T-cell (primary cell): ENCODE results near the gene ROBO2. TPM values are rescaled to one million over a fixed set of nuclear protein-coding genes. Genes with fewer than 3 reads are reported as not detected.

Experiments used
- ATAC-seq, 4 experiments: fragments of 200-7000 bp in 3 of 4; fragments of 150-1000 bp in 1 of 4; cut with Tn5 transposase; replicated peaks in 1 of 4; 1 replicate in 3 of 4; 2 replicates in 1 of 4; pipeline ENCODE4 v1.10.0; 2021; ENCODE audit warnings: moderate library complexity in 3 of 4, mild to moderate bottlenecking in 2 of 4, moderate number of reproducible peaks in 1 of 4
- CTCF ChIA-PET, 2 donors: fragments of 300-600 bp; sonication (Branson Sonifier 250); formaldehyde crosslinking; loops; one replicate each; lab custom pipeline; 2022; ENCODE audit warnings: antibody characterized with exemption in 2 of 2; lab: Charles Lee
- POLR2A ChIA-PET, 2 donors: fragments of 300-600 bp; sonication (Branson Sonifier 250); formaldehyde crosslinking; loops; one replicate each; lab custom pipeline; 2022; ENCODE audit warnings: antibody characterized with exemption in 2 of 2; lab: Charles Lee
- DNase-seq, 35 experiments: peaks; one replicate each; pipeline versions ENCODE4 v3.0.0 to v3.0.0-alpha.2; 2013 to 2023
- H3K27ac ChIP-seq: one replicate; pipeline ENCODE4 v1.5.1; 2013; ENCODE audit warnings: low read length
- H3K27me3 ChIP-seq, 2 experiments: replicated peaks in 1 of 2; 1 replicate in 1 of 2; 2 replicates in 1 of 2; pipeline versions ENCODE4 v1.6.1 to v1.7.0; 2013; ENCODE audit warnings: low read length in 1 of 2, mixed read lengths in 1 of 2; ENCODE audit not compliant: control insufficient read depth in 2 of 2, insufficient read depth in 2 of 2; ENCODE audit errors: extremely low read depth in 1 of 2
- H3K36me3 ChIP-seq, 2 donors: 1 replicate in 1 of 2; 2 replicates in 1 of 2; pipeline versions ENCODE4 v1.6.1 to v1.7.0; 2013; ENCODE audit warnings: low read length in 1 of 2; ENCODE audit not compliant: control insufficient read depth in 2 of 2, insufficient read depth in 1 of 2; ENCODE audit errors: extremely low read depth in 1 of 2
- H3K4me1 ChIP-seq, 2 experiments: 1 replicate in 1 of 2; 2 replicates in 1 of 2; pipeline versions ENCODE4 v1.6.1 to v1.7.0; 2013; ENCODE audit warnings: low read length in 2 of 2, mixed read lengths in 1 of 2; ENCODE audit not compliant: insufficient read depth in 2 of 2, control insufficient read depth in 1 of 2; ENCODE audit errors: extremely low read depth in 1 of 2
- H3K4me3 ChIP-seq, 2 donors: 1 replicate in 1 of 2; 2 replicates in 1 of 2; pipeline versions ENCODE4 v1.5.1 to v1.7.0; 2013; ENCODE audit warnings: mild to moderate bottlenecking in 2 of 2, low read length in 1 of 2, moderate library complexity in 1 of 2; ENCODE audit not compliant: control insufficient read depth in 1 of 2; ENCODE audit errors: extremely low read depth in 1 of 2
- H3K9me3 ChIP-seq: 2 replicates; pipeline ENCODE4 v1.7.0; 2013
- H3K27ac Mint-ChIP-seq, 2 donors: one replicate each; pipeline ENCODE4 v1.8.0; 2020 to 2021; ENCODE audit warnings: mild to moderate bottlenecking in 2 of 2, mixed read lengths in 2 of 2
- H3K27me3 Mint-ChIP-seq, 2 donors: one replicate each; pipeline ENCODE4 v1.8.0; 2021 to 2022; ENCODE audit warnings: mixed read lengths in 2 of 2
- H3K36me3 Mint-ChIP-seq: one replicate; pipeline ENCODE4 v1.8.0; 2021; ENCODE audit warnings: mixed read lengths
- H3K4me1 Mint-ChIP-seq, 3 donors: one replicate each; pipeline ENCODE4 v1.8.0; 2020 to 2022; ENCODE audit warnings: mixed read lengths in 3 of 3, mild to moderate bottlenecking in 1 of 3
- H3K4me3 Mint-ChIP-seq, 3 donors: one replicate each; pipeline ENCODE4 v1.8.0; 2020 to 2022; ENCODE audit warnings: mild to moderate bottlenecking in 3 of 3, mixed read lengths in 3 of 3, moderate library complexity in 3 of 3
- H3K9me3 Mint-ChIP-seq, 3 donors: one replicate each; pipeline ENCODE4 v1.8.0; 2020 to 2022; ENCODE audit warnings: mixed read lengths in 3 of 3
- WGBS: methylation state at CpG from one replicate; pipeline ENCODE4 v1.1.5; 2013; ENCODE audit warnings: missing lambda C conversion rate; ENCODE audit not compliant: insufficient coverage; 5-methylcytosine and 5-hydroxymethylcytosine counted together
- total RNA-seq, 35 experiments: library from RNA in 6 of 35; stranded (reverse) in 6 of 35; fragments of 120-200 nt in 1 of 35; gene quantifications; one replicate each; pipeline versions ENCODE4 v1.2.1 to v1.2.4 and lab custom pipeline; 2013 to 2026

ROBO2 gene
- total RNA-seq, 5 donors from 2014 or later (not counting 1 experiment from before 2014, with no cell fraction given) = not detected

DNA sequence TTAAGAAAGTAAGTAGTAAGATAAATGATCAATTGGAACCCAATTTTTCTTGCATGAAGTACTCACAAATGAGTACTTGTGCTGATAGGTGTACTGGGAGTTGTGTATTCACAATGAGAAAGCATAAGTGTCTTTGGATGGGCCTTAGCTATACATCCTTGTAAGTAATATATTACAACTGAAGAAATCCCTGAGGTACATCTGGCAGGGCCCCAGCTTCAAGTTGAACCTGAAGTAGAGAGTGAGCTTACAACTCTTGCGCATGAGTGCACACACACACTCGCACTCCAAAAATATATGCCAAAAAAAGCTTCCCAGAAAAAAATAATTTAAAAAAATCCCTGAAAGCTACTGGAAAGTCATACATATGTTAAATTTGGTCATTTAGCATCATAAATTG is 222.5 kb downstream of the ROBO2 start:
- Mint-ChIP-seq H3K4me3 (no peak overlapping the region), H3K9me3 (peaks cover 7 to 22% (median 8%) of the 10 kb centered on the region in 3 donors), H3K36me3 (no peaks in the 10 kb centered on the region), H3K27me3 (no peaks in the 10 kb centered on the region), H3K27ac (no peak overlapping the region), H3K4me1 (no peaks in the 10 kb centered on the region)
- POLR2A ChIA-PET = no interaction called here
- CTCF ChIA-PET = no interaction called here
- Histone ChIP-seq H3K4me3 (no peak overlapping the region), H3K4me1 (no peaks in the 10 kb centered on the region), H3K9me3 (no peaks in the 10 kb centered on the region), H3K27ac (no peak overlapping the region), H3K27me3 (no peaks in the 10 kb centered on the region), H3K36me3 (no peaks in the 10 kb centered on the region)
- no peak for ATAC-seq
- DNase-seq = no peak
- no CpG with 5 or more reads among the region's 2 CpGs for WGBS

DNA sequence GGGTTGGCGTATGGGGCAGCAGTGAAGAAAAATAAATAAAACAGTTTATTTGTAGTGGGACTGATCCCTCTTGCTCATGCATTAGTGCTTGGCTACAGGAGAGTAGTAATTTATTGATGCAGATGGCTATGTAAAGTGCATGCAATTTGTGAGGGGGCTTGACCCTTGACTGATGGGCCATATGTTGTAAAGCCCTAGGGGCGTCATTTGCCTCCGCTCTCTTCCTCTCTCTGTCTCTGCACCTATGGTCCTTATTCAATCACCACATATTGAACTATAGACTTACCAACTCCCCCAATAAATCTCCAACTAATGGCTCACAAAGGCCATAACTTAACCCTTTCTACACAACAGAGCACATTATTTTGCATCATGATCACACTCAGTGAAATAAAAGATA is 227.7 kb downstream of the ROBO2 start:
- Histone ChIP-seq H3K4me1 (no peaks in the 10 kb centered on the region), H3K4me3 (no peak overlapping the region), H3K9me3 (no peaks in the 10 kb centered on the region), H3K27ac (no peak overlapping the region), H3K36me3 (no peaks in the 10 kb centered on the region), H3K27me3 (no peaks in the 10 kb centered on the region)
- POLR2A ChIA-PET = no interaction called here
- ATAC-seq = no peak
- Mint-ChIP-seq H3K4me1 (no peaks in the 10 kb centered on the region), H3K36me3 (no peaks in the 10 kb centered on the region), H3K9me3 (peaks cover 7 to 20% (median 7%) of the 10 kb centered on the region in 3 donors), H3K4me3 (no peak overlapping the region), H3K27ac (no peak overlapping the region), H3K27me3 (no peaks in the 10 kb centered on the region)
- CTCF ChIA-PET = no interaction called here
- WGBS = 83% methylated on average over 3 of the region's 3 CpGs
- no peak for DNase-seq

DNA sequence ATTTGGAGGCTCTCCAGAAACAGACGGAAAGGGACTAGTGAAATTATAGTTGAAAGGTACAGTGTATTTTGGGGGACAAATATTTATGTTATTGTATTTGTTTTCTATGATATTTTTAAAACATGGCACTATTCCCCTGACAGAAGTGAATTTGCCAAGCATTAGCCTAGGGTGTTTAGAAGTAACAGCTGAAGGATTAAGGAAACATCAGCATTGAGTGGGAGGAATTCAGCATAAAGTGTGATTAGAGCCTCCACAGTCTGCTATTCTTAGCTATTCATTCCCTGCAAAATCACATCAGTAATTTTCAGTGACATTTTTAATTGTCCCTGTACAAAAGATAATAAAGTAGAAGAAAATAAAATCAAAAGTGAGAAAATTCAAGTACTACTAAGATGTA is 231.4 kb downstream of the ROBO2 start:
- H3K27me3 Mint-ChIP-seq = no peaks in the 10 kb centered on the region
- no CpG with 5 or more reads among the region's 1 CpG for WGBS
- no peaks in the 10 kb centered on the region for H3K9me3 ChIP-seq
- no peaks in the 10 kb centered on the region for H3K4me1 Mint-ChIP-seq
- H3K9me3 Mint-ChIP-seq = peaks cover 6 to 10% (median 9%) of the 10 kb centered on the region in 3 donors
- no peak overlapping the region for H3K4me3 ChIP-seq
- no peak overlapping the region for H3K27ac Mint-ChIP-seq
- ChIA-PET CTCF (interaction anchor here in 1 of 2 donors (0.6 kb wide), 1 partner anchor 1374 kb away, joined by 5 read pairs; no protein-coding TSS in a partner anchor), POLR2A (no interaction called here)
- H3K27me3 ChIP-seq = no peaks in the 10 kb centered on the region
- H3K4me3 Mint-ChIP-seq = no peak overlapping the region
- ATAC-seq = no peak
- no peaks in the 10 kb centered on the region for H3K36me3 ChIP-seq
- no peak for DNase-seq
- H3K4me1 ChIP-seq = no peaks in the 10 kb centered on the region
- H3K36me3 Mint-ChIP-seq = no peaks in the 10 kb centered on the region
- no peak overlapping the region for H3K27ac ChIP-seq

DNA sequence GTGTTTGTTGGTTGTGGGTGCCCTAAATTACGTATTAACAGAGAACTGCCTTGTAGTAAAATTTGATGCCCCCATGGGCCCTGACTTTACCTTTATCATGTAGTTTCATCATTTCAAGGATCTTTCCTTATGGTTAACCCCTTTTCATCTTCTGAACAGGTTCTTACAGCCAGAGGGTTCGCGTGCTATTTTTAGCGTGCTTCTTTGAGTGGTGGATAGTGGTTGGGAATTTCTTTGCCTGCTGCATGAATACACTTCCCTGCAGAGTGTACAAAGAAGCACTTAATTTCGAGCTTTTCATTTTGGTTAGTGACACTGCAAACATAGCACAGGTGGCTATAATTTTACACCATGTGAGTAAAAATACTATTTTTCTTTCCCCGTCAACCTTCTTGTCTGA is 231.8 kb downstream of the ROBO2 start:
- H3K4me1 Mint-ChIP-seq = no peaks in the 10 kb centered on the region
- POLR2A ChIA-PET = no interaction called here
- Histone ChIP-seq H3K27ac (no peak overlapping the region), H3K36me3 (no peaks in the 10 kb centered on the region), H3K4me3 (no peak overlapping the region), H3K4me1 (no peaks in the 10 kb centered on the region), H3K9me3 (no peaks in the 10 kb centered on the region), H3K27me3 (no peaks in the 10 kb centered on the region)
- WGBS = 90% methylated on average over 4 of the region's 6 CpGs
- no peaks in the 10 kb centered on the region for H3K36me3 Mint-ChIP-seq
- H3K9me3 Mint-ChIP-seq = peaks cover 4 to 13% (median 7%) of the 10 kb centered on the region in 3 donors
- ATAC-seq = no peak
- no peak overlapping the region for H3K27ac Mint-ChIP-seq
- DNase-seq = no peak
- H3K27me3 Mint-ChIP-seq = no peaks in the 10 kb centered on the region
- H3K4me3 Mint-ChIP-seq = no peak overlapping the region
- CTCF ChIA-PET = no interaction called here

DNA sequence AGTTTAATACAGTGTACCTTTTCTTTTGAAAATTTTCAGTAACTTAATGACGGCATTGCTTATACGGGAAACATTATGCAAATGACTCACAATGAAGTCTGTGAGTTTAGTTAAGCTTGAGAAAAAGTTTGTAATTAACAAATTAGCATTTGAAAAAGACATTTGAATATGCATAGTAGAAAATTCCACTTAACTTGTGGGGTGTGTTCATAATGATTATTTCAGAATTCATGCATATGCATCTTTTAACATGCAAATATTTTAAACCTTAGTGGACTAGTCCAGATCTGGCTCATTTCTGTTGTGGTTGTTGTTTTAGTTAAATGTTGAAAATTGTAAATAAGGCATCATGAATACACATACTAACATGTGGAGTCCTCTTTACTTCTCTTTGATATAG is 239.4 kb downstream of the ROBO2 start:
- POLR2A ChIA-PET = no interaction called here
- Mint-ChIP-seq H3K27me3 (no peaks in the 10 kb centered on the region), H3K4me1 (no peaks in the 10 kb centered on the region), H3K36me3 (no peaks in the 10 kb centered on the region), H3K27ac (no peak overlapping the region), H3K9me3 (peaks cover 3 to 17% (median 13%) of the 10 kb centered on the region in 3 donors), H3K4me3 (no peak overlapping the region)
- ATAC-seq (no peak), DNase-seq (no peak)
- no CpG with 5 or more reads among the region's 2 CpGs for WGBS
- H3K4me3 ChIP-seq = no peak overlapping the region
- no peaks in the 10 kb centered on the region for H3K9me3 ChIP-seq
- no peak overlapping the region for H3K27ac ChIP-seq
- H3K36me3 ChIP-seq = no peaks in the 10 kb centered on the region
- CTCF ChIA-PET = no interaction called here
- H3K27me3 ChIP-seq = no peaks in the 10 kb centered on the region
- H3K4me1 ChIP-seq = no peaks in the 10 kb centered on the region

DNA sequence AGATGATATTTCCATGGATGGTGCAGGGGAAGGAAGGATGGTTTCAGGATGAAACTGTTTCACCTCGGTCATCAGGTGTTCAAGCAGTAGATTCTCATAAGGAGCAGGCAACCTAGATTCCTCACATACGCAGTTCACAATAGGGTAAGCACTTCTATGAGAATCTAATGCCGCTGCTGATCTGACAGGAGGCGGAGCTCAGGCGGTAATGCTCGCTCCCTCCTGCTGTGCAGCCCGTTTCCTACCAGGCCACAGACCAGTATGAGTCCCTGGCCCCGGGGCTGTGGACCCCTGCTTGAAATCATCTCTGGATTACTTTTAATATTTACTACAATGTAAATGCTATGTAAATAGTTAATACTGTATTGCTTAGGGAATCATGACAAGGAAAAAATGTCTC is 241.8 kb downstream of the ROBO2 start:
- H3K36me3 Mint-ChIP-seq = no peaks in the 10 kb centered on the region
- POLR2A ChIA-PET = no interaction called here
- H3K9me3 Mint-ChIP-seq = peaks cover 3 to 13% (median 10%) of the 10 kb centered on the region in 3 donors
- Histone ChIP-seq H3K9me3 (no peaks in the 10 kb centered on the region), H3K36me3 (no peaks in the 10 kb centered on the region), H3K27ac (no peak overlapping the region), H3K27me3 (no peaks in the 10 kb centered on the region), H3K4me3 (no peak overlapping the region), H3K4me1 (no peaks in the 10 kb centered on the region)
- H3K4me3 Mint-ChIP-seq = no peak overlapping the region
- H3K27me3 Mint-ChIP-seq = no peaks in the 10 kb centered on the region
- H3K27ac Mint-ChIP-seq = no peak overlapping the region
- no peak for DNase-seq
- H3K4me1 Mint-ChIP-seq = no peaks in the 10 kb centered on the region
- CTCF ChIA-PET = no interaction called here
- WGBS = 80% methylated on average over 1 of the region's 8 CpGs
- ATAC-seq = no peak

DNA sequence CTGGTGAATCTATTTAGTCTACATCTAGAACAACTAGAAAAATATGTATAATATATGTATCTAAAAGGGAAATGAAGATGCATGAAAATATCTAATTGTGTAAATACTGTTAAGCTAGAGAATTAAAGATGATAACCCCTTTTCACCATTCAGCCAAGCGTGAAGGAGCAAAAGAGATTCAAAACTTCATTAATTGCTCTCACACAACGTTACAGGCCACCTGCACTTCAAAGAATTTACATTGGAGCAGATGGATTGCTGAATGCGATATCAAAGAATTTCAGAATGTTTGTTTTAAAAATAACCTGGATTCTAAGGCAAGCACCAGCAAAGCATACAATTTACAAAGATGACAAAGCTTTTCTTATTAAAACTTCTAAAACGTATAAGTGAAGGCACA is 243.2 kb downstream of the ROBO2 start:
- Mint-ChIP-seq H3K36me3 (no peaks in the 10 kb centered on the region), H3K27me3 (no peaks in the 10 kb centered on the region), H3K4me1 (no peaks in the 10 kb centered on the region), H3K4me3 (no peak overlapping the region), H3K27ac (no peak overlapping the region), H3K9me3 (peaks cover 6 to 10% (median 7%) of the 10 kb centered on the region in 3 donors)
- Histone ChIP-seq H3K9me3 (no peaks in the 10 kb centered on the region), H3K4me1 (no peaks in the 10 kb centered on the region), H3K27me3 (no peaks in the 10 kb centered on the region), H3K36me3 (no peaks in the 10 kb centered on the region), H3K27ac (no peak overlapping the region), H3K4me3 (no peak overlapping the region)
- WGBS = no CpG with 5 or more reads among the region's 4 CpGs
- ChIA-PET POLR2A (no interaction called here), CTCF (no interaction called here)
- ATAC-seq = no peak
- DNase-seq = no peak
